Measurements from ENCODE around the gene CALML6.
"Not testable (repeated sequence)": the region's sequence is repeated elsewhere in the genome, so short reads cannot be mapped to it uniquely, and the experiment has no call there.

Gene CALML6, protein sequence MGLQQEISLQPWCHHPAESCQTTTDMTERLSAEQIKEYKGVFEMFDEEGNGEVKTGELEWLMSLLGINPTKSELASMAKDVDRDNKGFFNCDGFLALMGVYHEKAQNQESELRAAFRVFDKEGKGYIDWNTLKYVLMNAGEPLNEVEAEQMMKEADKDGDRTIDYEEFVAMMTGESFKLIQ

GRCh38 chr1:1914971-1915692 is at the start of gene CALML6:
Gene CALML6, plus strand, starts transcription at chr1:1915260. Its CDS starts 21 bp downstream, at chr1:1915281.
- no peak for DNase-seq (ENCODE audit: low read depth in 2 of 2)

- DNase-seq (ENCODE audit: low read depth in 2 of 2), result no peak
These were observed 47.9 kb upstream of the CALML6 start for GRCh38 chr1:1867164-1867563.

DNA sequence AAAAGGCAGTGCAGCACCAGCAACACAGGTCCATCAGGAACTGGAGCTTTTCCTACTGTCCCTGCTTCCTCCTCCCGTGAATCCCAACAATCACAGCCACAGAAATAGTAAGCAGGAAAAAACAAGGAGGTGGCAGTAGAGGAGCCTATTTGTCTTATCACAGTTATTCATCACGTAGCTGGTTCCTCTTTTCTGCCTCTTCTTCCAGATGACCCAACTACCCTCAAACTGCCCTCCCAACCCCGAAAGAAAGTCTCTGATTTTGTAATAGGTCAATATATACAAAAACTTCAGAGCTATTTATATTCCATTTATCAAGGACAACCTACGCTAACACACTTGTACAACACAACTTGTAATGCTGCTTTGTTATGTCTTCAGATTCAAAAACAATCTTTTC is 45.6 kb upstream of the CALML6 start:
- no peak for DNase-seq (ENCODE audit: low read depth in 2 of 2)

GRCh38 chr1:1872329-1872994 is 42.6 kb upstream of the CALML6 start:
- DNase-seq (ENCODE audit: low read depth in 2 of 2), result no peak

GRCh38 chr1:1873186-1873585 is 41.9 kb upstream of the CALML6 start:
- DNase-seq (ENCODE audit: low read depth in 2 of 2), result no peak

DNA sequence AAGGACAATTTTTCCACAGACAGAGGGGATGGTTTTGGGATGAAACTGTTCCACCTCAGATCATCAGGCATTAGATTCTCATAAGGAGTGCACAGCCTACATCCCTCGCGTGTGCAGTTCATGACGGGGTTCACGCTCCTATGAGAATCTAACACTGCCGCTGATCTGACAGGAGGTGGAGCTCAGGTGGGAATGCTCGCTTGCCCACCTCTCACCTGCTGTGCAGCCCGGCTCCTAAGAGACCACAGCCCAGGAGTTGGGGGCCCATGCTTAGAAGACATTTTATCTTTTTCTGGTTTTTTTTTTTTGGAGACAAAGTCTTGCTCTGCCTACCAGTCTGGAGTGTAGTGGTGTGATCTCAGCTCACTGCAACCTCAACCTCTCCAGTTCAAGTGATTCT is 40.2 kb upstream of the CALML6 start:
- DNase-seq (ENCODE audit: low read depth in 2 of 2), result no peak

DNA sequence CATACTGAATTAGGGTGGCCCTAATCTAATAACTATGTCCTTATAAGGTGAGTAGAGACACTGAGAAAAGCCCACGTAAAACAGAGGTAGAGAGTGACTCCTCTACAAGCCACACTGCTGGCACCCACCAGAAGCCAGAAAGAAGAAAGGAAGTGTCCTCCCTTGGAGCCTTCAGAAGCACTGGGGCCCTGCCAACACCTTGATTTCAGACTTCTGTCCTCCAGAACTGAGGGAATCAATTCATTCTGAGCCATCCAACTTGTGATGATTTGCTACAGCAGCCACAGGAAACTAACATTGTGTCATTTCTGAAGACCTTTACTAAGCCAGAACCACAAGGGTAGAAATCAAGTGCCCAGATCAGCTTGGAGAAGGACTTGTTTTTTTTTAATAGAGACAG is 39.1 kb upstream of the CALML6 start:
- peak in 1 of 2 donors; percentile 30 for DNase-seq (ENCODE audit: low read depth in 2 of 2)

- no peak for DNase-seq (ENCODE audit: low read depth in 2 of 2)
These were observed 38.6 kb upstream of the CALML6 start for GRCh38 chr1:1876335-1876930.

- DNase-seq (ENCODE audit: low read depth in 2 of 2), result no peak
These were observed 37.1 kb upstream of the CALML6 start for GRCh38 chr1:1877865-1878436.

- DNase-seq (ENCODE audit: low read depth in 2 of 2), result no peak
These were observed 35.1 kb upstream of the CALML6 start for GRCh38 chr1:1879942-1880341.

DNA sequence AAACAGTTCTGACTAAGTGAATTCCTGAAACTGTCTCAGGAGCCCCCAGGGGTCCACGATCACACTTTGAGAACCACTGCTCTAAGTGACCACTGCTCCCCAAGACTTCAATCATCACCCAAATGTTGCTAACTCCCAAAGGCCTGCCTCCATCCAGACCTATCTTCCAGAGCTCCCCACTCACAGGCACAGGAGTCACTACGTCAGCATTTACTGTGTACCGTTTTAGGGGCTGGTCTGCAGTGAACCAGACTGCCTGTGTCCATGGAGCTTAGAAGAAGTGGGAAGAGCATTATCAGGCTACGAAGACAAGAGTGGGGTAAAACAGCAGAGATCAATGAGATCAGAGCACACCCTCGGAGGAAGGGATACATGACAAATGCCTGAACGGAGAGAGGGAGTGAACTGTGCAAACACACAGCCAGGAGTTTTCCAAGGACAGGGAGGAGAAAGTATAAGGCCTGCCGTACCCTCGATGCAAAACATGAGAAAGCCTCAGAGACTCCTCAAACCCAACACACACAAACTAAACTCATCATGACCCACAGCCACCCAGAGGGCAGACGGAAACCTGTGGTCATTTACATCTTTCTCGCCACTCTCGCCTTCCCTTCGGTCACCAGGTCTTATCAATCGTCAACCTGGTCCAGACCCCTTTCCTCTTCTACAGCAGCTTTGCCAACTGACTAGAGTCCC is 34.3 kb upstream of the CALML6 start:
- no peak for DNase-seq (ENCODE audit: low read depth in 2 of 2)

GRCh38 chr1:1881727-1882126 is 33.3 kb upstream of the CALML6 start:
- DNase-seq (ENCODE audit: low read depth in 2 of 2), result no peak

- no peak for DNase-seq (ENCODE audit: low read depth in 2 of 2)
These were observed 31.8 kb upstream of the CALML6 start for GRCh38 chr1:1883092-1883873.

DNA sequence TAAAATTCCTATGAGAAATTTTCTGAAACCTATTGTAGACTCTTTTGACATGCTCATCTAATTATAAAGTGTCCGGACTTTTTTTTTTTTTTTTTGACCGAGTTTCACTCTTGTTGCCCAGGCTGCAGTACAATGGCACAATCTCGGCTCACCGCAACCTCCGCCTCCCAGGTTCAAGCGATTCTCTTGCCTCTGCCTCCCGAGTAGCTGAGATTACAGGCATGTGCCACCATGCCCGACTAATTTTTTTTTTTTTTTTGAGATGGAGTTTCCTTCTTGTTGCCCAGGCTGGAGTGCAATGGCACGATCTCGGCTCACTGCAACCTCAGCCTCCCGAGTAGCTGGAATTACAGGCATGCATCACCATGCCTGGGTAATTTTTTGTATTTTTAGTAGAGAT is 31.2 kb upstream of the CALML6 start:
- DNase-seq (ENCODE audit: low read depth in 2 of 2), result not testable (repeated sequence)

- DNase-seq (ENCODE audit: low read depth in 2 of 2), result no peak
These were observed 25.8 kb upstream of the CALML6 start for GRCh38 chr1:1889090-1889750.

GRCh38 chr1:1889847-1890505 is 25.1 kb upstream of the CALML6 start:
- DNase-seq (ENCODE audit: low read depth in 2 of 2), result peak; percentile 36 to 41

DNA sequence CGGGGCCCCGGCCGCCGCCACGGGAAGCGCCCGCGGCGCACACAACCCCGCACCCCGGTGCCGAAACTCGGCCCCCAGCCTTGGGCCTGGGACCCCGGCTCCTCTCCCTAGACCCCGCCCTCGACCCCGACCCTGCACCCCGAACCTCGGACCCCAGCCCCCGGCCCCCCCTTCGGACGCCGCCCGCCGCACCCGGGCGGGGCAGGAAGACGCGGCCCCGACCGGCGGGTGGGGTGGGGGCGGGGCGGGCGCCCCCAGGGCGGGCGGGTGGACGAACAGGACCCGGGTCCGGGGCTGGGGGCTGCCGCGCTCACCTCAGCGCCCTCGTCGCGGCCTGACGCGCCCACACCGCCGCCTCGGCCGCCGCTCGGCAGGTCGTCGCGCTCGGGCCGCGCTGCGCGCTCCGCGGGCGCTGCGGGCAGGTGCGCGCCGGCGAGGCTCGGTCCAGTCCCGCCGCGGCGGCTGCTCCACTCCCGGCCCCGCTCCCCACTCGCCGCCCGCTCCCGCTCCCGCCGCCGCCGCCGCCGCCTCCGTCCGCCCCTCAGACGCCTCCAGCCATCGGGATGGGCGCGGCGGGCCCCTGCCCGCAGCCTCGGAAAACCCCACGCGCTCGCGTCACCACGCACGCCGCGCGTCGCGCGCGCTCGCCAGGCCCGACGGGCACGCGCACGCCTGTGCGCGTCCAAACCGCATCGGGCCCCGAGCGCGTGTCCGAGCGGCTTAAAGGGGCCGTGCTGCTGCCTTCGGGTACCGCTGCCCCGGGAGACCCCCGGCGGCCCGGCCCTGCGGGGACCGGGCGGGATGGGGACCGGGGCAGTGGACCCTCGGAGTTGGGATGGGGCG is 24.3 kb upstream of the CALML6 start, which contains the start of gene GNB1:
Gene GNB1 (minus strand): TSS at position 582 of the 843 bp plus-strand sequence. CDS start 65,634 bp downstream, outside the sequence.
- peak; percentile 82 to 86 for DNase-seq (ENCODE audit: low read depth in 2 of 2)

GRCh38 chr1:1891349-1892078 is 23.5 kb upstream of the CALML6 start:
- peak; percentile 56 to 59 for DNase-seq (ENCODE audit: low read depth in 2 of 2)

Data from stimulated activated CD8-positive, alpha-beta memory T cell treated with anti-CD3 and anti-CD28 coated beads, Interleukin-2, amount 100 ng/mL, for 48 hours (primary cell).